ENCODE results near the gene SLC22A17. TPM values are rescaled to one million over a fixed set of nuclear protein-coding genes. Genes with fewer than 3 reads are reported as not detected.

The SLC22A17 gene
- total and polyA plus RNA-seq, 2 experiments from 2014 or later: 16.5 to 42.3 TPM

GRCh38 chr14:23348297-23348655 is 4.4 kb downstream of the SLC22A17 start:
- no peaks in the 10 kb centered on the region for H3K9me2 ChIP-seq (ENCODE audit: insufficient read depth)
- no peaks in the 10 kb centered on the region for H3K36me3 ChIP-seq (ENCODE audit: low read depth)
- no peak overlapping the region for H3K4me3 ChIP-seq
- in situ Hi-C loops (cut with MboI): no loop called here
- no peaks in the 10 kb centered on the region for H3K4me1 ChIP-seq (ENCODE audit: insufficient read depth)
- DNase-seq: no peak
- no peak overlapping the region for H2AFZ ChIP-seq
- H3K79me2 ChIP-seq (ENCODE audit: insufficient read depth): no peaks in the 10 kb centered on the region
- H3K27me3 ChIP-seq (replicated peaks; ENCODE audit: insufficient read depth): no peaks in the 10 kb centered on the region
- 80 to 90% methylated on average over 3 to 6 of the region's 6 CpGs for WGBS, 2 experiments (ENCODE audit: low coverage in 1 of 2, low lambda C conversion rate in 2 of 2, missing lambda C conversion rate in 2 of 2)
- no peak overlapping the region for H3K9ac ChIP-seq
- H3K4me2 ChIP-seq (ENCODE audit: unreplicated experiment): no peak overlapping the region
- TF ChIP-seq EZH2 (IDR thresholded peaks at IDR 0.05; ENCODE audit: insufficient read depth, poor library complexity, severe bottlenecking) (no peak), EZH2phosphoT487 (IDR thresholded peaks at IDR 0.05; ENCODE audit: insufficient read depth, low read depth) (no peak)
- H3F3A ChIP-seq (ENCODE audit: insufficient read depth): no peaks in the 10 kb centered on the region
- no peaks in the 10 kb centered on the region for H4K20me1 ChIP-seq (ENCODE audit: insufficient read depth)
- no peaks in the 10 kb centered on the region for H3K9me3 ChIP-seq (ENCODE audit: low read depth)
- H3K27ac ChIP-seq: no peak overlapping the region

- H3K36me3 ChIP-seq (ENCODE audit: low read depth): no peaks in the 10 kb centered on the region
- no peaks in the 10 kb centered on the region for H3K27me3 ChIP-seq (replicated peaks; ENCODE audit: insufficient read depth)
- H2AFZ ChIP-seq: no peak overlapping the region
- no peak for TF ChIP-seq EZH2phosphoT487 (IDR thresholded peaks at IDR 0.05; ENCODE audit: insufficient read depth, low read depth)
- no peak for TF ChIP-seq EZH2 (IDR thresholded peaks at IDR 0.05; ENCODE audit: insufficient read depth, poor library complexity, severe bottlenecking)
- DNase-seq: no peak
- no peak overlapping the region for H3K4me2 ChIP-seq (ENCODE audit: unreplicated experiment)
- no peak overlapping the region for H3K9ac ChIP-seq
- in situ Hi-C loops (cut with MboI): no loop called here
- no peaks in the 10 kb centered on the region for H3K9me3 ChIP-seq (ENCODE audit: low read depth)
- no peaks in the 10 kb centered on the region for H3K4me1 ChIP-seq (ENCODE audit: insufficient read depth)
- no peak overlapping the region for H3K27ac ChIP-seq
- WGBS, 2 experiments (ENCODE audit: low coverage in 1 of 2, low lambda C conversion rate in 2 of 2, missing lambda C conversion rate in 2 of 2): 93 to 96% methylated on average over 19 of the region's 19 CpGs
- no peaks in the 10 kb centered on the region for H3F3A ChIP-seq (ENCODE audit: insufficient read depth)
- no peak overlapping the region for H3K4me3 ChIP-seq
- no peaks in the 10 kb centered on the region for H3K9me2 ChIP-seq (ENCODE audit: insufficient read depth)
- H3K79me2 ChIP-seq (ENCODE audit: insufficient read depth): no peaks in the 10 kb centered on the region
- H4K20me1 ChIP-seq (ENCODE audit: insufficient read depth): no peaks in the 10 kb centered on the region
These were observed 5.0 kb downstream of the SLC22A17 start for GRCh38 chr14:23347406-23348296.

GRCh38 chr14:23346693-23347405 is 5.8 kb downstream of the SLC22A17 start:
- Histone ChIP-seq H3K27me3 (replicated peaks; ENCODE audit: insufficient read depth) (no peaks in the 10 kb centered on the region), H2AFZ (no peak overlapping the region), H3F3A (ENCODE audit: insufficient read depth) (no peaks in the 10 kb centered on the region), H3K4me3 (no peak overlapping the region), H3K36me3 (ENCODE audit: low read depth) (no peaks in the 10 kb centered on the region), H3K4me2 (ENCODE audit: unreplicated experiment) (no peak overlapping the region), H3K79me2 (ENCODE audit: insufficient read depth) (no peaks in the 10 kb centered on the region), H3K9me3 (ENCODE audit: low read depth) (no peaks in the 10 kb centered on the region), H4K20me1 (ENCODE audit: insufficient read depth) (no peaks in the 10 kb centered on the region), H3K9me2 (ENCODE audit: insufficient read depth) (no peaks in the 10 kb centered on the region), H3K4me1 (ENCODE audit: insufficient read depth) (no peaks in the 10 kb centered on the region), H3K9ac (no peak overlapping the region), H3K27ac (no peak overlapping the region)
- in situ Hi-C loops (cut with MboI): no loop called here
- WGBS, 2 experiments (ENCODE audit: low coverage in 1 of 2, low lambda C conversion rate in 2 of 2, missing lambda C conversion rate in 2 of 2): 82 to 88% methylated on average over 15 to 27 of the region's 27 CpGs
- TF ChIP-seq EZH2 (IDR thresholded peaks at IDR 0.05; ENCODE audit: insufficient read depth, poor library complexity, severe bottlenecking) (no peak), EZH2phosphoT487 (IDR thresholded peaks at IDR 0.05; ENCODE audit: insufficient read depth, low read depth) (no peak)
- DNase-seq: no peak

- no peak overlapping the region for H3K9ac ChIP-seq
- WGBS, 2 experiments (ENCODE audit: low coverage in 1 of 2, low lambda C conversion rate in 2 of 2, missing lambda C conversion rate in 2 of 2): 70 to 76% methylated on average over 13 of the region's 13 CpGs
- in situ Hi-C loops (cut with MboI): no loop called here
These were observed 6.5 kb downstream of the SLC22A17 start for GRCh38 chr14:23345987-23346692.

More at GRCh38 chr14:23345987-23346692, 6.5 kb downstream of the SLC22A17 start:
- H3F3A ChIP-seq (ENCODE audit: insufficient read depth): no peaks in the 10 kb centered on the region
- no peaks in the 10 kb centered on the region for H3K9me2 ChIP-seq (ENCODE audit: insufficient read depth)
- H2AFZ ChIP-seq: no peak overlapping the region
- TF ChIP-seq EZH2 (IDR thresholded peaks at IDR 0.05; ENCODE audit: insufficient read depth, poor library complexity, severe bottlenecking) (no peak), EZH2phosphoT487 (IDR thresholded peaks at IDR 0.05; ENCODE audit: insufficient read depth, low read depth) (no peak)
- no peaks in the 10 kb centered on the region for H3K79me2 ChIP-seq (ENCODE audit: insufficient read depth)
- DNase-seq: no peak
- no peaks in the 10 kb centered on the region for H3K27me3 ChIP-seq (replicated peaks; ENCODE audit: insufficient read depth)
- no peak overlapping the region for H3K27ac ChIP-seq
- no peaks in the 10 kb centered on the region for H3K4me1 ChIP-seq (ENCODE audit: insufficient read depth)
- no peaks in the 10 kb centered on the region for H3K9me3 ChIP-seq (ENCODE audit: low read depth)
- H4K20me1 ChIP-seq (ENCODE audit: insufficient read depth): no peaks in the 10 kb centered on the region
- H3K4me3 ChIP-seq: no peak overlapping the region
- no peaks in the 10 kb centered on the region for H3K36me3 ChIP-seq (ENCODE audit: low read depth)
- H3K4me2 ChIP-seq (ENCODE audit: unreplicated experiment): no peak overlapping the region
